ENCODE results near the gene POMGNT2.

- no peak for TF ChIP-seq ZBTB7A (tag by site-specific recombination; IDR thresholded peaks at IDR 0.05; ENCODE audit: low read depth)
- no peak for TF ChIP-seq CTCF (tag by site-specific recombination; IDR thresholded peaks at IDR 0.05)
- TF ChIP-seq ZNF596 (tag by site-specific recombination; IDR thresholded peaks at IDR 0.05) = no peak
- TF ChIP-seq ZNF266 (tag by site-specific recombination; IDR thresholded peaks at IDR 0.05; ENCODE audit: low read depth) = no peak
These were observed 51.1 kb downstream of the POMGNT2 start for GRCh38 chr3:43054754-43055153.
